ENCODE data around the gene TMEM225.

Gene TMEM225

DNA sequence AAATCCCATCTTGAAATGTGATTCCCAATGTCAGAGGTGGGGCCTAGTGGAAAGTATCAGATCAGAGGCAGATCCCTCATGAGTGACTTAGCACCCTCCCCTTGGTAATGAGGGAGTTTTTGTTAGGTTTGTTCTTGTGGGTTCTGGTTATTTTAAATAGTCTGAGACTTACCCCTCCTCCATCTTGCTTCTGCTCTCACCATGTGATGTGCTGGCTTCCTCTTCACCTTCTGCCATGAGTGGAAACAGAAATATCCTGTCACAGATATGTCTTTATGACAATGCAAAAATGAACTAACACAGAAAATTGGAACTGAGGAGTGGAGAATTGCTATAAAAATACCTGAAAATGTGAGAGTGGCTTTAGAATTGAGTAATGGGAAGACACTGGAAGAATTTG, 33.1 kb downstream of the TMEM225 start:
- ChIA-PET CTCF (no interaction called here), POLR2A (no interaction called here)
- no peak for DNase-seq (ENCODE audit: extremely low spot score)
- TF ChIP-seq, protein P1, sequence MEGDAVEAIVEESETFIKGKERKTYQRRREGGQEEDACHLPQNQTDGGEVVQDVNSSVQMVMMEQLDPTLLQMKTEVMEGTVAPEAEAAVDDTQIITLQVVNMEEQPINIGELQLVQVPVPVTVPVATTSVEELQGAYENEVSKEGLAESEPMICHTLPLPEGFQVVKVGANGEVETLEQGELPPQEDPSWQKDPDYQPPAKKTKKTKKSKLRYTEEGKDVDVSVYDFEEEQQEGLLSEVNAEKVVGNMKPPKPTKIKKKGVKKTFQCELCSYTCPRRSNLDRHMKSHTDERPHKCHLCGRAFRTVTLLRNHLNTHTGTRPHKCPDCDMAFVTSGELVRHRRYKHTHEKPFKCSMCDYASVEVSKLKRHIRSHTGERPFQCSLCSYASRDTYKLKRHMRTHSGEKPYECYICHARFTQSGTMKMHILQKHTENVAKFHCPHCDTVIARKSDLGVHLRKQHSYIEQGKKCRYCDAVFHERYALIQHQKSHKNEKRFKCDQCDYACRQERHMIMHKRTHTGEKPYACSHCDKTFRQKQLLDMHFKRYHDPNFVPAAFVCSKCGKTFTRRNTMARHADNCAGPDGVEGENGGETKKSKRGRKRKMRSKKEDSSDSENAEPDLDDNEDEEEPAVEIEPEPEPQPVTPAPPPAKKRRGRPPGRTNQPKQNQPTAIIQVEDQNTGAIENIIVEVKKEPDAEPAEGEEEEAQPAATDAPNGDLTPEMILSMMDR (IDR thresholded peaks at IDR 0.05; ENCODE audit: control extremely low read depth, extremely low read depth, low read depth, missing control alignments), result no peak

DNA sequence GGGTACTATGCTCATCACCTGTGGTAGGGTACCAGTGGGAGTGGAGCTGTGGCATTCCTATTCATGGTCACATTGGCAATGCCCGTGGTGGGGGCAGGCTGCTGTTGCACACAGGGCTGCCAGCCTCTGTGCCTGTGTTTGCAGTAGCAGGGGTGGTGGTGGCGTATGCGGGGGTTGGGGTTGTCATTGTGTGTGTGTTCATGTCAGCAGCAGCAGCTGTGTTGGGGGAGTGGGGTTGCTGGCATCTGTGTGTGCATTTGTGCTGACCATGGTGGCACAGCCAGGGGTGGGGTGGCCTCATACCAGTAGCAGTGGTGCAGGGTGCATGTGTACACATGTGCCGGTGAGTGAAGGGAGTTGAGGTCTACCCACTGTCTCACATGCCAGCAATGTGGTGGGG, 34.4 kb downstream of the TMEM225 start:
- TF ChIP-seq, protein P1 (IDR thresholded peaks at IDR 0.05; ENCODE audit: control extremely low read depth, extremely low read depth, low read depth, missing control alignments), result no peak
- POLR2A ChIA-PET, result no interaction called here
- no peak for DNase-seq (ENCODE audit: extremely low spot score)
- CTCF ChIA-PET, result interaction anchor here (1.5 kb wide), 1 partner anchor 10 kb away, joined by 3 read pairs; no protein-coding TSS in a partner anchor

DNA sequence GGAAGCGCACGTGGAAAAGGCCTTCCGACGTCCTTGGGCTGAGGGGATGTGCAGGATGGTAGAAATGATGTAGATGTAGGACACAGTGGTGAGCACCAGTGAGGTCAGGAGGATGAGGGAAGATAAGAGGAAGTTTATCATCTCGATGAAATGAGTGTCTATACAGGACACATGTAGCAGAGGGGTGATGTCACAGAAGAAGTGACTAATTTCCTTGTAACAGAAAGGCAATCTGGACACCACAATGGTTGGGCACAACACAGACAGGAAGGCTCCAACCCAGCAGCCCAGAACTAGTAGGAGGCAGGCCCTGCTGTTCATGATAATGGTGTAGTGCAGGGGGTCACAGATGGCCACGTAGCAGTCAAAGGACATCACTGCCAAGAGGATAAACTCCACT, 44.3 kb downstream of the TMEM225 start:
- ChIA-PET POLR2A (no interaction called here), CTCF (no interaction called here)
- TF ChIP-seq, protein P1 (IDR thresholded peaks at IDR 0.05; ENCODE audit: control extremely low read depth, extremely low read depth, low read depth, missing control alignments), result no peak
- no peak for DNase-seq (ENCODE audit: extremely low spot score)

DNA sequence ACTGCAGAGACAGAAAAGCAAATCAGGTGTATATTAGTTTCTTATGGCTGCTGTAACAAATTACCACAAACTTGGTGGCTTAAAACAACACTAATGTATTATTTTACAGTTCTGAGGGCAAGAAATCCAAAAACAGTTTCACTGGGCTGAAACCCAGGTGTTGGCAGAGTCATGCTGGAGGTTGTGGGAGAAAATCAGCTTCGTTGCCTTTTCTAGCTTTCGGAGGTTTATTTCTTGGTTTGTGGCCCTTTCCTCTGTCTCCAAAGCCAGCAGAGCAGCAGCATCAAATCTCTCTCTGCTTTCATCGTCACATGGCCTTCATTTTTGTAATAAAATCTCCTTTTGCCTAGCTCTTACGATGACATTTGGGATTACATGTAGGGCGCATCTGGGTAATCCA, 46.3 kb downstream of the TMEM225 start:
- CTCF ChIA-PET, result interaction anchor here (1.6 to 1.8 kb wide), 2 partner anchors 29 to 128 kb away, joined by 5 read pairs; no protein-coding TSS in a partner anchor
- DNase-seq (ENCODE audit: extremely low spot score), result no peak
- POLR2A ChIA-PET, result no interaction called here
- TF ChIP-seq, protein P1 (IDR thresholded peaks at IDR 0.05; ENCODE audit: control extremely low read depth, extremely low read depth, low read depth, missing control alignments), result no peak

DNA sequence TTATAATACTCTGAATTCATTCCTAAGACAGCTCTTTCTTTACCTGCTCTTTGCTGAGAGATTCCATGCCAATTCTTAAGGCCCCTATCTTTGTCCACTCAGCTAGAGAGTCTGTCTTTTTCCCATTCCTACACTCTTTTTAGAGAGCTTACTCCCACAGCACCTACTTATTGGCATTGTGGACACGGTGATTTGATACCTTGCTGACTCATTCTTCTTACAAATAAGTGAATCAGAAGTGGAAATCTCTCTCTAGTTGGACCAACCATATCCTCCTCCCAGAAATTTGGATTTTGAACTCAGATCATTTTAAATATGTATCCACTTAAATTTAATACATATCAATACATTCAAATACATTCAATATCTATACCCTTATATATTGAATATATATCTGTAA, 46.8 kb downstream of the TMEM225 start:
- DNase-seq (ENCODE audit: extremely low spot score), result no peak
- POLR2A ChIA-PET, result no interaction called here
- CTCF ChIA-PET, result interaction anchor here (1.6 to 1.8 kb wide), 2 partner anchors 29 to 127 kb away, joined by 5 read pairs; no protein-coding TSS in a partner anchor
- TF ChIP-seq, protein P1 (IDR thresholded peaks at IDR 0.05; ENCODE audit: control extremely low read depth, extremely low read depth, low read depth, missing control alignments), result no peak

DNA sequence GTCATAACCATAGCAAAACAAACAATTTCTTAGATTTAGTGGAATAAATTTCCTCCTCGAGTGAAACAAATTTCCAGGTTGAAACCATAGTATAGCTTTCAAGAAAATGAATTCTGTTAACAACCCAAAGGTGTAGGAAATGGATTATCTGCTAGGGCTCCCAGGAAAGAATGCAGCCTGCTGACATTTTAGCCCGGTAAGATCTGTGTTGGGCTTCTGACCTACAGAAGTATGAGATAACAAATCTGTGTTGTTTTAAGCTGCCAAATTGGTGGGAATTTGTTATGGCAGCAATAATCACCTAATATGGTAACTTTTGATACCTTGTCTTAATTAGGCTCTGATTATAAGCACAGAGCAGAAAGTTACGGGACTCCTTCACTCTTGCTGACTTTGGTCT, 47.3 kb downstream of the TMEM225 start:
- ChIA-PET CTCF (interaction anchor here (1.6 kb wide), 1 partner anchor 28 kb away, joined by 5 read pairs; no protein-coding TSS in a partner anchor), POLR2A (no interaction called here)
- TF ChIP-seq, protein P1 (IDR thresholded peaks at IDR 0.05; ENCODE audit: control extremely low read depth, extremely low read depth, low read depth, missing control alignments), result no peak
- no peak for DNase-seq (ENCODE audit: extremely low spot score)

DNA sequence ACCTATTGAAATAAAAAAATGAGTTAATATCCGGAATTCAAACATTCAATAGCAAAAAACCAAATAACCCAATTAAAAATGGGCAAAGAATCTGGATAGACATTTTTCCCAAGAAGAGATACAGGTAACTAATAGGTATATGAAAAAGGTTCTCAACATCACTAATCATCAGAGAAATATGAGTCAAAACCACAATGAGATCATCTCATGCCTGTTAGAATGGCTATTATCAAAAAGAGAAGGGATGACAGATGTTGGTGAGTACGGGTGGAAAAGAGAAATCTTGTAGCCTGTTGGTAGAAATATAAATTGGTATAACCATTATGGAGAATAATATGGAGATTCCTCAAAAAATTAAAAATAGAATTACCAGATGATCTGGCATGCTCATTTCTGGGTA, 52.4 kb downstream of the TMEM225 start:
- DNase-seq (ENCODE audit: extremely low spot score), result no peak
- TF ChIP-seq, protein P1 (IDR thresholded peaks at IDR 0.05; ENCODE audit: control extremely low read depth, extremely low read depth, low read depth, missing control alignments), result no peak
- ChIA-PET CTCF (no interaction called here), POLR2A (no interaction called here)

Measured in GM10248 (cell line).